Measurements from ENCODE around the gene ADORA2B.
"Not testable (repeated sequence)": the region's sequence is repeated elsewhere in the genome, so short reads cannot be mapped to it uniquely, and the experiment has no call there.

ADORA2B gene

DNA sequence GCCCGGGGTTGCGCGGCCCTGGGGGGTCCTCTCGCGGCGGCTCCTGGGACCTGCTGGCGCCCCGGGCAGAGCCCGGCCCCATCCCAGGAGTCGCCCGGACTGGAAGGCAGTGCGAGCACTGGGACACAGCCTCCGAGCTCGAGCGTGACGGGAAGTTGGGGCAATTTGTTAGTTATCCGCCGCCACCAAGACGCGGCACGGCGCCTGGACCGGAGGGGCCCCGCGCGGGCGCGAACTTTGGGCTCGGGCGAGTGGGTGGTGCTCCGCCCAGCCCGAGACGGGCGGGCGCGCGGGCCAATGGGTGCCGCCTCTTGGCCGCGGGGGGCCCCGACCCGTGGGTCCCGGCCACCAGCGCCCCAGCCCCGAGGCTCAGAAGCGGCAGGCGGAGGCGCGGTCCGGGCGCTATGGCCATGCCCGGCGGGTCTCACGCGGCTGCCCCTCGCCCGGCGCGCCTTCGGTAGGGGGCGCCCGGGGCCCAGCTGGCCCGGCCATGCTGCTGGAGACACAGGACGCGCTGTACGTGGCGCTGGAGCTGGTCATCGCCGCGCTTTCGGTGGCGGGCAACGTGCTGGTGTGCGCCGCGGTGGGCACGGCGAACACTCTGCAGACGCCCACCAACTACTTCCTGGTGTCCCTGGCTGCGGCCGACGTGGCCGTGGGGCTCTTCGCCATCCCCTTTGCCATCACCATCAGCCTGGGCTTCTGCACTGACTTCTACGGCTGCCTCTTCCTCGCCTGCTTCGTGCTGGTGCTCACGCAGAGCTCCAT, at the start of gene ADORA2B:
TSS of gene ADORA2B (plus strand) at position 372 of the 768 bp plus-strand sequence. CDS start at position 491, 119 bp downstream.
- DNase-seq, result peak; percentile 32

- no peak for DNase-seq
Observed at GRCh38 chr17:15896277-15896676, 48.7 kb upstream of the ADORA2B start.

GRCh38 chr17:15896834-15897233, 48.1 kb upstream of the ADORA2B start:
- no peak for DNase-seq

DNA sequence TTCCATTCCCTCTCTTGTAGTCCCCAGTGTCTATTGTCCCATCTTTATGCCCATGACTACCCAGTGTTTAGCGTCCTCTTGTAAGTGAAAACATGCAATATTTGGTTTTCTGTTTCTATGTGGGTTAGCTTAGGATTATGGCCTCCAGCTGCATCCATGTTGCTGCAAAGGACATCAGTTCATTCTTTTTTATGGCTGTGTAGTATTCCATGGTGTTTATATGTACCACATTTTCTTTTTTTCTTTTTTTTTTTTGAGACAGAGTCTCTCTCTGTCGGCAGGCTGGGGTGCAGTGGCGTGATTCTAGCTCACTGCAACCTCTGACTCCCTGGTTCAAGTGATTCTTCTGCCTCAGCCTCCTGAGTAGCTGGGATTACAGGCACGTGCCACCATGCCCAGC, 45.3 kb upstream of the ADORA2B start:
- not testable (repeated sequence) for DNase-seq

GRCh38 chr17:15900871-15901270, 44.1 kb upstream of the ADORA2B start:
- DNase-seq, result no peak

- not testable (repeated sequence) for DNase-seq
Observed at GRCh38 chr17:15905236-15905635, 39.7 kb upstream of the ADORA2B start.

DNA sequence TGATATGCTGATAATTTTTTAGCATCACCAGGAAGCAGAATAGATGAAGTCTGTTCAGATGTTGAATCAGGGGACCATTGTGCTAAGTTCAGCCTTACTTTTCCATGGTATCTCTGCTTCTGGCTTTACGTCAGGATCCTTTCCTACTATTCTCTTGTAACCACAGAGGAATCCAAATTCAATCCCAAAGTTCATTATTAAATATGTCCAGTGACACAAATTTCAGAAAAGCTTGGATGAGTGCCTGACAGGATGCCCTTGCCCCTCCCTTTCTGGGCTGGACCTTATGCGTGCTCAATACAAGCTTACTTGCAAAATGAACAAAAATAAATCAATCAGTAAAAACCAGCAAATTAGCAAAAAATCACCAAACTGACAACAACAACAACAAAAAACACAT, 37.6 kb upstream of the ADORA2B start:
- no peak for DNase-seq

DNA sequence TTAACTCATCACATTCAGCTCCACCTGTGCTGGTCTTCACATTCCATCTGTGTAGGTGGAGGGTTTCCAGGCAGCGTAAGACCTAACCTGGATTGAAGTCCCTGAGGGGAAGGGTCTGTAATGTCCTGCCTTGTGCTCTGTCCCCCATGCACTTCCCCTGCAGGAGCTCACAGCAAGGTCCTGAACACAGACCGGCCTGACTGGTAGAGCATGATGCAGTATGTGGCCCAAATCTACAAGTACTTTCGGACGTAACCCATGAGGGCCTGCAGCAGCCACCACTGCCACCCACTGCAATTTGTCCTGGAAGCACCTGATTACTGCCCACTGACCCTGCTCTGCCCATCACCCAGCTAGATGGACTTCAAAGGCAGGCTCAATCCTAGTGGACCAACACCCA, 36.6 kb upstream of the ADORA2B start:
- no peak for DNase-seq

GRCh38 chr17:15909481-15909991, 35.4 kb upstream of the ADORA2B start:
- no peak for DNase-seq

DNA sequence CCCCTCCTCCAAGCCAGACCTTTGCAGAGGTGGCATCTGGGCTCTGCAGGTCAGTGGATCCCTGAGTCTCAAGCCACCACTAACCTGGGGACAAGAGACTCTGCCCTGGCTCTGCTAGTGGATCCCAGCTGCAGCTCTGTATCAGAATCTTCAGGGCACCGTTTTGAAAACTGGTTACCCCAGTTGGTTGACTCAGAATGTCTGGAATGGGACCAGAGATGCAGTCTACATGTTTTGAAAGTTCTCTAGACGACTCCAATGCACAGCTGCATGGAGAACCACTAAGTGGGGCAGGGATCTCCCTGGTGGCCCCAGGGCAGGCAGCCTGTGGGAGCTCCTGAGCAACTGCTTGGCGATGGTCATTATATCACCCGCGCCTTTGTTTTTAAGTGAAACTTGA, 34.1 kb upstream of the ADORA2B start:
- no peak for DNase-seq

DNA sequence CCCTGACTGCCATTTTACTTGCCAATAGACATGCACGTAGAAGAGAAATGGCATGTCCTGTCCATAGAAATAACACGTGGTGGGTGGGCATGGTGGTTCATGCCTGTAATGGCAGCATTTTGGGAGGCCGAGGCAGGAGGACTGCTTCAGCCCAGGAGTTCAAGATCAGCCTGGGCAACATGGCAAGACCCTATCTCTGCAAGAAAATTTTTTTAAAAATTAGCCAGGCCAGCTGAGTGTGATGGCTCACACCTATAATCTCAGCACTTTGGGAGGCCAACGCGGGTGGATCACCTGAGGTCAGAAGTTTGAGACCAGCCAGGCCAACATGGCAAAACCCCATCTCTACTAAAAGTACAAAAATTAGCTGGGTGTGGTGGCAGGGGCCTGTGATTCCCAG, 33.2 kb upstream of the ADORA2B start:
- not testable (repeated sequence) for DNase-seq

GRCh38 chr17:15912416-15912955, 32.4 kb upstream of the ADORA2B start:
- no peak for DNase-seq

DNA sequence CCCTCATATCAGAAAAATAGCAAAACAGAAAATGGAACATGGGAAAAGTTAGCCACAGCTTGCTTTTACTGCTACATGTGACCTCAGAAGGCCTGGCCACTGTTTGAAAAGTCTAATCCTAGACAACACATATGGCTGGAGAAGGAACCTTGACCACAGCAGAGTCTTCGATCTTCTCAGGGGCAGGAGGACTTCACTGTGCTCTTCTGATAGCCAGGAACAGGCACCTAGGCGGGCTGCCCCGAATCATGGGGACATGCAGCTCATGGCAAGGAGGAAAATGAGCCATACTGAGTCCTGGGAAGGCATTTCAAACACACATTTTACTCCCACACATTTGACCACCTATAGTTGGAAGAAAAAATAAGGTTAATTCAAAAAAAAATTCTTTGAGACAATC, 31.1 kb upstream of the ADORA2B start:
- no peak for DNase-seq

DNA sequence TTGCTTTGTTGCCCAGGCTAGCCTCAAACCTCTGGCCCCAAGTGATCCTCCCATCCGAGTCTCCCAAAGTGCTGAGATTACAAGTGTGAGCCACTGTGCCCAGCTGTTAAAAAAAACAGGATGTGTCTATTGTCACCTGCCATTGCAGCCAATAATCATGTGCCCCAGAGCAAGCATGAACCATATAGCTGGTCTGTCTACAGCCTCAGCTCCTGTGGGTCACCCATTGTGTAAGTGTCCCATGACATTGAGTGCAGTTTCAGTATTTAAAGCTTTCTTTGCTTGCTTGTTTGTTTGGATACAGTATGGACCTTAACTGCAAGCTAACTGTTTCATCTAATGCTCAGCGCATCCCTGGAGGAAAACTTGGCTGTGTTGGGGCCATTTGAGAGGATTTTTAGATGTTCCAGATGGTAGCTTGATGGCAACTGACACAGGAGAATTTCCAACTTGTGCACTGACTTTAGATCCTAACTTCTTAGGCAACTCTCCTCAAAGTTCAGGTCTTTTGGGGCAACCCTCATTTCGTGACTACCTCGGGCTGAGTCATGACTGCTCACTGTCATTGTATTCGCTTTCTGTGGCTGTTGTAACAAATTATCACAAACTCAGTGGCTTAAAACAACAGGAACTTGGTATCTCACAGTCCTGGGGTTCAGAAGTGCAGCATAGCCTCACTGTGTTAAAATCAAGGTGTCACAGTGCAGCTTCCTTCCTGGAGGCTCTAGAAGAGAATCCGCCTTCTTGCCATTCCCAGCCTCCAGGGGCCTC, 30.3 kb upstream of the ADORA2B start:
- no peak for DNase-seq

GRCh38 chr17:15915961-15916360, 29.0 kb upstream of the ADORA2B start:
- DNase-seq, result no peak

GRCh38 chr17:15917021-15917437, 27.9 kb upstream of the ADORA2B start:
- DNase-seq, result no peak

DNA sequence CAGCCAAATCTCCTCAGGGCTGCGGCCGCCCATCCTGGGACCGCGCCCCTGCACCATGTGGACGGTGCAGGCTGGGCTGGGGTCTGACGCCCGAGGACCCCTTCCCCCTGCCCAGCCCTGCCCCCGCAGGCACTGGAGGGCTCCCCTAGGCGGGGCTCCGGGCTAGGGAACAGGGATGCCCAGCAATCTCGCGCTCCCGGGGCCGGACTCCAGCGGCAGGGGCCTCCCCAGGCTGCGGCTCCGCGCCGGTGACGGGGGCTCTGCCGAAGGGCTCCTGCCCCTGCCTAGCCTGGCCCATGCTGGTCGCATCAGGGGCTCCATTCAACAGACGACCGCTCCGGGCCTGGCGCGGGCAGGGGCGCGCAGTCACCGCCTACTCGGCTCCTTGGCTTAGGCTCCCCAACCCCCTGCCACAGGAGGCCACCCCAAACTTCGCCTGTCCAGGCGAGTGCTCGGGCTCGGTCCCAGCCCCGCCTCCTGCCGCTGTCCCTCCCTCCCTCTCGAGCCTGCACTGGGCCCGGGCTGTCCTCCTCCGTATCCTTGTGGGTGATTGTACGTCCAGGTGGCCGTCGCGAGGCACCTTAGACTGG, 27.4 kb upstream of the ADORA2B start:
- DNase-seq, result no peak

- DNase-seq, result no peak
Observed at GRCh38 chr17:15918261-15918660, 26.7 kb upstream of the ADORA2B start.

DNA sequence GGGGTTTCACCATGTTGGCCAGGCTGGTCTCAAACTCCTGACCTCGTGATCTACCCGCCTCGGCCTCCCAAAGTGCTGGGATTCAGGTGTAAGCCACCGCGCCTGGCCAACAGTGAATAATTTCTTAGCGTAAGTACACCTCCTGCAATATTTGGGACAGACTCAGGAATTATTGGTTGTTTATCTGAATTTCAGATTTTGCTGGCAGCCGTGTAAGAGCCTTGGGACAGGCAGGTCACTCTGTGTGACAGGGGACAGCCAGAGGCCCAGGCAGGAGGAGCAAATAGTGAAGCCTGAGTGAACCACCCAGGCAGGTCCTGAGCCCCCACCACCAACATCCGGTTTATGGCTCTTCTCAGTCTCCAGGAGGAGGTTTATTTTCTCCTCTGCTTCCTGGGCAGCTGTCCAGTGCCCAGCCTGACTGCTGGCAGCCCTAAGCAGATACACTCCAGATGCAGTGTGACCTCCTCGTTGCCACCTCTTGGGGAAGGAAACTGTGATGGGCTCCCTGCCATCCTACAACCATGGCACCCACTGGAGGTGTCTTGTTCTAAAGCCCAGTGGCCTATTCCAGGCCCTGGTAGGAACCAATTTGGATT, 26.2 kb upstream of the ADORA2B start:
- DNase-seq, result no peak

DNA sequence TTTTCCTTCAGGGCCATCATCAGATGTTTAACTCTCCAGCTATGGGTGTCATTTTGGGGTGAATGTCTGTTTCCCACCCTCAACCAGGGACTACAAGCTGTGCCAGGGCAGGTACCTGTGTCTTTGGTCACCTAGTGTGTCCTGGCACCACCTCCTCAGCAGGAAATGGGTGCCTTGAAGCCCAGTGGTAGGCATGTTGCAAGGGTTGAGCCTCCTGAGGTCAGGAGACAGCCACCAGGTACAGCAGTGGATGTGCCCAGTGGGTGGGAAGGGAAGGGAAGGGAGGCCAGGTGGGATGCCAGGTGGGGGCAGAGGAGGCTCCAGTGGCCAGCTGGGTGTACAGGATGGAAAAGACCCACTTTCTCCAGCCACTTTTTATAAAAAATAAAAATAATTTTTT, 25.5 kb upstream of the ADORA2B start:
- no peak for DNase-seq

DNA sequence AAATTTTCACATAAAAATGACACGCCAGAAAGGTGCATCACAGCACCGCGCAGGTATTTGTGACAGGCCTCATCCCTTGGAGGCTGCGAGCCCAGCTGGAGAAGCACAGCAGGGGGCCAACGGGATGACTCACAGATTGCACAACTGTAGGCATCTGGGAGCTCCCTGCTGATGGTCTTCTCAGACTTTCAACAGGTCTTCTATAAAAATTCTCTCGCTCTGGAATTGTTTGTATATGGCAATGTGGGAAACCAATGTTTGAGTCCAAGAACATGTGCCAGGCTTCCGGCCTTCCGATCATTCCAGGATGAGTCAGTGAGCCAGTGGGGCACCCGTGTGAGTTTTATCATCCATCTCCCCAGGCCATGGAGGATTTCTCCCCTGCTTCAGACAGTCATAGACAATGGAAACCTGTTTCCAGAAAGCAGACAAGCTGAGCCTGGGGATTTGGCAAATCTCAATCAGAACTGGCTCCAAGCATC, 24.1 kb upstream of the ADORA2B start:
- no peak for DNase-seq

DNA sequence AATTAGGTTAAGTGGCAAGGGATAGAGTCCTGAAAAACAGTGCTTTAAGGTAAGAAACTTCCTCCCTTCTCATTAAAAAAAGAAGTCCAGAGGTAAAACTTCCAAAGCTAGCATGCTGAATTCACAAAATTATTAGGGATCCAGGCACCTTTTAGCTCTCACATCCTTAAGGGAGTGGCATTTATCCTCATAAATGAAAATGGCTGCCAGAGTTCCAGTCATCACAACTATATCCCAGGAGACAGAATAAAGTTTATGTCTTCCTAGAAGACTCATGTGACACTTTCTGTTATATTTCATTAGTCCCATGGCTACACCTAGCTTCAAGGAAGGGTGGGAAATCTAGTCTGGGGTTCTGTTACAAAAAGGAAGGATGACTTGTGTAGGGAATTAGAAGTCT, 23.3 kb upstream of the ADORA2B start:
- DNase-seq, result no peak

DNA sequence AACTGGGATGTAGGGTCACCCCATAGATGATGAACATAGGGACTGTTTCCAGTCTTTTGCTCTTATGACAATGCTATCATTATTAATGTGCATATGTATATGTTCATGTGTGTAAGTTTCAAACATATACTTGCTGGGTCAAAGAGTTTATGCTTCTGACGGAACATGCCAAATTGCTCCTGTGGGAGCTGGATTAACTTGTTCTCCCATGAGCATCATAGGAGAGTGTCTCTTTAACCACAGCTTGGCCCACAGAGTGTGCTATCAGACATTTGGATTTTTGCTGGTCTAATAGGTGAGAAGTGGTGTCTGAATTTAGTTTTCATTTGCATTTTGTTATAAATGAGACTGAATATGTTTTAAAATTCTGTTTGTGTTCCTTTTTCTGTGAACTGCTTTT, 22.3 kb upstream of the ADORA2B start:
- DNase-seq, result no peak
